Measurements from ENCODE around the gene NLGN4X.

NLGN4X gene

GRCh38 chrX:6151971-6152370 lies 76.7 kb downstream of the NLGN4X start:
- DNase-seq = no peak

GRCh38 chrX:6149060-6149872 lies 79.4 kb downstream of the NLGN4X start:
- no peaks in the 10 kb centered on the region for H3K36me3 ChIP-seq
- no peak overlapping the region for H3K4me3 ChIP-seq (ENCODE audit: low read depth, low read length)
- H3K27me3 ChIP-seq (ENCODE audit: insufficient read depth, low read depth, severe bottlenecking) = peaks cover 12% of the 10 kb centered on the region
- H3K27ac ChIP-seq = no peak overlapping the region
- no peaks in the 10 kb centered on the region for H3K9me3 ChIP-seq (ENCODE audit: severe bottlenecking)
- no peak for DNase-seq
- no peak for TF ChIP-seq CTCF (IDR thresholded peaks at IDR 0.05; ENCODE audit: low read depth, low read length)

More at GRCh38 chrX:6151971-6152370, 76.7 kb downstream of the NLGN4X start:
- Histone ChIP-seq H3K27ac (no peak overlapping the region), H3K36me3 (no peaks in the 10 kb centered on the region), H3K9me3 (ENCODE audit: severe bottlenecking) (no peaks in the 10 kb centered on the region), H3K27me3 (ENCODE audit: insufficient read depth, low read depth, severe bottlenecking) (peaks cover 12% of the 10 kb centered on the region), H3K4me3 (ENCODE audit: low read depth, low read length) (no peak overlapping the region)
- no peak for TF ChIP-seq CTCF (IDR thresholded peaks at IDR 0.05; ENCODE audit: low read depth, low read length)

- Histone ChIP-seq H3K27me3 (ENCODE audit: insufficient read depth, low read depth, severe bottlenecking) (peaks cover 18% of the 10 kb centered on the region), H3K4me3 (ENCODE audit: low read depth, low read length) (no peak overlapping the region), H3K9me3 (ENCODE audit: severe bottlenecking) (no peaks in the 10 kb centered on the region), H3K27ac (no peak overlapping the region), H3K36me3 (no peaks in the 10 kb centered on the region)
- DNase-seq = no peak
- no peak for TF ChIP-seq CTCF (IDR thresholded peaks at IDR 0.05; ENCODE audit: low read depth, low read length)
Observed at GRCh38 chrX:6134255-6134654, 94.4 kb downstream of the NLGN4X start.

- Histone ChIP-seq H3K9me3 (ENCODE audit: severe bottlenecking) (no peaks in the 10 kb centered on the region), H3K4me3 (ENCODE audit: low read depth, low read length) (no peak overlapping the region), H3K36me3 (no peaks in the 10 kb centered on the region), H3K27ac (no peak overlapping the region), H3K27me3 (ENCODE audit: insufficient read depth, low read depth, severe bottlenecking) (peaks cover 11% of the 10 kb centered on the region)
- TF ChIP-seq CTCF (IDR thresholded peaks at IDR 0.05; ENCODE audit: low read depth, low read length) = no peak
- DNase-seq = no peak
Observed at GRCh38 chrX:6132970-6133369, 95.7 kb downstream of the NLGN4X start.

GRCh38 chrX:6131287-6131686 lies 97.4 kb downstream of the NLGN4X start:
- no peak overlapping the region for H3K4me3 ChIP-seq (ENCODE audit: low read depth, low read length)
- H3K9me3 ChIP-seq (ENCODE audit: severe bottlenecking) = no peaks in the 10 kb centered on the region
- peaks cover 11% of the 10 kb centered on the region for H3K27me3 ChIP-seq (ENCODE audit: insufficient read depth, low read depth, severe bottlenecking)
- TF ChIP-seq CTCF (IDR thresholded peaks at IDR 0.05; ENCODE audit: low read depth, low read length) = no peak
- no peak for DNase-seq
- H3K27ac ChIP-seq = no peak overlapping the region
- H3K36me3 ChIP-seq = no peaks in the 10 kb centered on the region

- no peak for DNase-seq
- no peaks in the 10 kb centered on the region for H3K36me3 ChIP-seq
- TF ChIP-seq CTCF (IDR thresholded peaks at IDR 0.05; ENCODE audit: low read depth, low read length) = no peak
- H3K9me3 ChIP-seq (ENCODE audit: severe bottlenecking) = no peaks in the 10 kb centered on the region
- no peak overlapping the region for H3K27ac ChIP-seq
- H3K27me3 ChIP-seq (ENCODE audit: insufficient read depth, low read depth, severe bottlenecking) = peaks cover 4% of the 10 kb centered on the region
- H3K4me3 ChIP-seq (ENCODE audit: low read depth, low read length) = no peak overlapping the region
Observed at GRCh38 chrX:6129195-6129594, 99.5 kb downstream of the NLGN4X start.

Measured in WERI-Rb-1 (cell line).